Heart right ventricle (tissue), 16 donors: ENCODE measurements around the gene UBXN1. TPM values are rescaled to one million over a fixed set of nuclear protein-coding genes. Genes with fewer than 3 reads are reported as not detected.

Experiments used
- ATAC-seq, 8 donors: fragments of 200-7000 bp; cut with Tn5 transposase; one replicate each; pipeline ENCODE4 v1.9.1; 2020; ENCODE audit warnings: mild to moderate bottlenecking in 8 of 8, moderate library complexity in 8 of 8, moderate number of reproducible peaks in 1 of 8
- DNase-seq, 2 donors: peaks; one replicate each; pipeline ENCODE4 v3.0.0-alpha.2; 2020
- H3K27ac ChIP-seq, 10 donors: fragments of 200-600 bp; sonication (generic) in 2 of 10; one replicate each; pipeline versions ENCODE4 v1.5.0 to v1.8.0; 2020 to 2022; ENCODE audit warnings: mild to moderate bottlenecking in 3 of 10
- H3K27me3 ChIP-seq, 7 donors: fragments of 200-600 bp; one replicate each; pipeline ENCODE4 v1.8.0; 2021 to 2022; ENCODE audit warnings: mild to moderate bottlenecking in 2 of 7
- H3K36me3 ChIP-seq, 9 donors: fragments of 200-600 bp; sonication (generic) in 1 of 9; one replicate each; pipeline versions ENCODE4 v1.5.0 to v1.8.0; 2020 to 2022; ENCODE audit warnings: mild to moderate bottlenecking in 2 of 9
- H3K4me1 ChIP-seq, 9 donors: fragments of 200-600 bp; sonication (generic) in 1 of 9; one replicate each; pipeline versions ENCODE4 v1.5.0 to v1.8.0; 2020 to 2022; ENCODE audit warnings: mild to moderate bottlenecking in 4 of 9
- H3K4me3 ChIP-seq, 10 donors: fragments of 200-600 bp; sonication (generic) in 2 of 10; one replicate each; pipeline versions ENCODE4 v1.5.0 to v1.8.0; 2020 to 2022; ENCODE audit warnings: mild to moderate bottlenecking in 7 of 10, moderate library complexity in 2 of 10
- H3K9me3 ChIP-seq, 11 donors: fragments of 200-600 bp in 10 of 11; sonication (generic) in 2 of 11; one replicate each; pipeline versions ENCODE4 v1.5.0 to v1.8.0; 2013 to 2022; ENCODE audit warnings: mild to moderate bottlenecking in 2 of 11, control low read depth in 1 of 11, moderate library complexity in 1 of 11
- CTCF ChIP-seq, 9 donors: fragments of 200-600 bp; sonication (generic) in 2 of 9; IDR thresholded peaks; one replicate each; pipeline versions ENCODE4 v1.5.0 to v1.8.0; 2021 to 2022; ENCODE audit warnings: antibody characterized with exemption in 9 of 9, mild to moderate bottlenecking in 5 of 9, moderate library complexity in 1 of 9
- WGBS, 2 donors: extraction: QIAGEN DNeasy Blood & Tissue Kit; methylation state at CpG; one replicate each; pipeline ENCODE4 v1.1.7; 2013; ENCODE audit warnings: inconsistent platforms in 1 of 2; 5-methylcytosine and 5-hydroxymethylcytosine counted together
- intact Hi-C, 10 donors: fragments of 100-400 bp; cut with DNase I; formaldehyde crosslinking; loops; one replicate each; pipeline versions ENCODE4 v1.11.1 to v1.14.2; 2022
- polyA plus RNA-seq, 2 donors: library from polyadenylated mRNA; stranded (reverse); fragments of 200-250 nt; gene quantifications; one replicate each; pipeline ENCODE4 v1.2.3, GENCODE V29; 2013
- total RNA-seq, 10 donors: library from RNA; stranded (reverse); fragmentation: NEBNext Ultra II Directional in 3 of 10; extraction: Animal tissue kit (Norgen Biotek cat#: 25700) in 3 of 10; gene quantifications; one replicate each; pipeline versions ENCODE4 v1.2.1 to v1.2.4, GENCODE V29; 2021 to 2023
- donor health status: Arrhythmogenic right ventricular cardiomyopathy.
- donor health status: ischemic (EF 13 %, LVEDD 7.1; RV severe dilation, severe dysfunction).
- donor health status: healthy with polysubstance abuse.
- donor health status: DM: no; HTN: yes; CAD: no.
- donor health status: DM: no; HTN: no; CAD: no.
- donor health status: ischemic (EF 25% LVEDD 6.9; RV normal size, moderate dysfunction).
- donor health status: ischemic (EF 25% LVEDD 5.7; RV mildly dilated, moderate dysfunction).
- donor health status: healthy.
- donor health status: DM: yes; HTN: yes; CAD: no.
- donor health status: Ischemic cardiomyopathy.
- donor health status: ischemic (EF 35%, LVEDD 5.7; RV mildly dilated, moderate dysfunction).
- donor health status: nonischemic (EF 11% LVEDD 7.7; RV severe dilation, severe dysfunction).
- donor health status: DM: yes; HTN: yes; CAD: no.
- donor health status: PGD.
- donor health status: ischemic (EF 29% LVEDD 5.4; RV normal size, mild dysfunction).
- donor health status: nonischemic (EF 23%, LVEDD 6.1; RV moderate dilation, normal function).

UBXN1 gene
- total and polyA plus RNA-seq, 12 donors: 57.8 to 175 (median 82.4) TPM

- Histone ChIP-seq H3K27ac (peak overlapping the region in 6 of 10 donors; percentile 6 to 98 (median 69)), H3K27me3 (no peaks in the 10 kb centered on the region), H3K36me3 (peaks cover 0 to 63% (median 27%) of the 10 kb centered on the region in 9 donors), H3K4me3 (peak overlapping the region in 7 of 10 donors; percentile 87 to 100 (median 96)), H3K4me1 (peaks cover 12 to 36% (median 33%) of the 10 kb centered on the region in 9 donors), H3K9me3 (no peaks in the 10 kb centered on the region)
- ATAC-seq (peak in 3 of 8 donors; percentile 0 to 21 (median 1)), DNase-seq (no peak)
- WGBS, 2 donors: 62% methylated on average over 32 of the region's 32 CpGs
- intact Hi-C loops: loop anchor here in 2 of 10 donors (2.0 kb wide), 1 partner anchor 24 kb away; no protein-coding TSS in a partner anchor
- no peak for TF ChIP-seq CTCF (IDR thresholded peaks at IDR 0.05)
Measured at GRCh38 chr11:62646825-62647608, 31.9 kb downstream of the UBXN1 start.

- no peak for TF ChIP-seq CTCF (IDR thresholded peaks at IDR 0.05)
- Histone ChIP-seq H3K9me3 (no peaks in the 10 kb centered on the region), H3K36me3 (peaks cover 0 to 63% (median 27%) of the 10 kb centered on the region in 9 donors), H3K27me3 (no peaks in the 10 kb centered on the region), H3K27ac (peak within 1 kb of the TSS; percentile 68 to 98 (median 96)), H3K4me1 (peaks cover 12 to 31% (median 25%) of the 10 kb centered on the region in 9 donors), H3K4me3 (peak within 1 kb of the TSS; percentile 65 to 100 (median 96))
- intact Hi-C loops: loop anchor here in 2 of 10 donors (2.0 kb wide), 1 partner anchor 23 kb away; no protein-coding TSS in a partner anchor
- peak; percentile 99 to 100 for DNase-seq
- ATAC-seq: peak; percentile 96 to 100 (median 98)
- WGBS, 2 donors: 0 to 1% methylated on average over 73 of the region's 73 CpGs
Measured at GRCh38 chr11:62645946-62646824, 32.7 kb downstream of the UBXN1 start, which contains the start of gene GANAB. GANAB (minus strand) TSS chr11:62646613; CDS start chr11:62646599, 14 bp downstream.

- Histone ChIP-seq H3K4me3 (peak overlapping the region; percentile 65 to 100 (median 96)), H3K27me3 (no peaks in the 10 kb centered on the region), H3K27ac (peak overlapping the region in 9 of 10 donors; percentile 93 to 98 (median 97)), H3K36me3 (peaks cover 0 to 60% (median 27%) of the 10 kb centered on the region in 9 donors), H3K9me3 (no peaks in the 10 kb centered on the region), H3K4me1 (peaks cover 12 to 35% (median 25%) of the 10 kb centered on the region in 9 donors)
- ATAC-seq: no peak
- TF ChIP-seq CTCF (IDR thresholded peaks at IDR 0.05): no peak
- intact Hi-C loops: no loop called here
- 12 to 13% methylated on average over 11 of the region's 11 CpGs for WGBS, 2 donors
- DNase-seq: no peak
Measured at GRCh38 chr11:62645671-62645945, 33.3 kb downstream of the UBXN1 start.

DNA sequence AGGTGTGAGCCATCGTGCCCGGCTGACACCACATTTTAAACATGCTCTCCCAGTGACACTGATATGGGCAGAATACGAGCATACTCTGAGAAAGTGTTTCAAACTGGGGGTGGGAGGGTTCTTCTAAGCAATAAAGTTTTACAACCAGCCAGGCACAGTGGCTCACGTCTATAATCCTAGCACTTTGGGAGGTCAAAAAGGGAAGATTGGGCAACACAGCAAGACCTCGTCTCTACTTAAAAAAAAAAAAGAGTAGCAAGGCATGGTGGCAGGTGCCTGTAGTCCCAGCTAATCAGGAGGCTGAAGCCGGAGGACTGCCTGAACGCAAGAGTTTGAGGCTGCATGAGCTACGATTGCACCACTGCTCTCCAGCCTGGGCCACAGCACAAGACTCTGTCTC, 34.7 kb downstream of the UBXN1 start:
- Histone ChIP-seq H3K27ac (no peak overlapping the region), H3K27me3 (no peaks in the 10 kb centered on the region), H3K4me1 (peaks cover 12 to 35% (median 25%) of the 10 kb centered on the region in 9 donors), H3K9me3 (no peaks in the 10 kb centered on the region), H3K36me3 (peaks cover 0 to 56% (median 21%) of the 10 kb centered on the region in 9 donors), H3K4me3 (no peak overlapping the region)
- ATAC-seq (no peak), DNase-seq (no peak)
- 88 to 90% methylated on average over 8 of the region's 8 CpGs for WGBS, 2 donors
- no peak for TF ChIP-seq CTCF (IDR thresholded peaks at IDR 0.05)
- intact Hi-C loops: no loop called here
